ENCODE results near the gene SCARF1. TPM values are rescaled to one million over a fixed set of nuclear protein-coding genes. Genes with fewer than 3 reads are reported as not detected.
A peak's percentile ranks its signal among the peaks of the same experiment; 100 is the strongest.

Gene SCARF1
- total RNA-seq, 2 experiments from 2014 or later, result 4.5 to 5.3 TPM

DNA sequence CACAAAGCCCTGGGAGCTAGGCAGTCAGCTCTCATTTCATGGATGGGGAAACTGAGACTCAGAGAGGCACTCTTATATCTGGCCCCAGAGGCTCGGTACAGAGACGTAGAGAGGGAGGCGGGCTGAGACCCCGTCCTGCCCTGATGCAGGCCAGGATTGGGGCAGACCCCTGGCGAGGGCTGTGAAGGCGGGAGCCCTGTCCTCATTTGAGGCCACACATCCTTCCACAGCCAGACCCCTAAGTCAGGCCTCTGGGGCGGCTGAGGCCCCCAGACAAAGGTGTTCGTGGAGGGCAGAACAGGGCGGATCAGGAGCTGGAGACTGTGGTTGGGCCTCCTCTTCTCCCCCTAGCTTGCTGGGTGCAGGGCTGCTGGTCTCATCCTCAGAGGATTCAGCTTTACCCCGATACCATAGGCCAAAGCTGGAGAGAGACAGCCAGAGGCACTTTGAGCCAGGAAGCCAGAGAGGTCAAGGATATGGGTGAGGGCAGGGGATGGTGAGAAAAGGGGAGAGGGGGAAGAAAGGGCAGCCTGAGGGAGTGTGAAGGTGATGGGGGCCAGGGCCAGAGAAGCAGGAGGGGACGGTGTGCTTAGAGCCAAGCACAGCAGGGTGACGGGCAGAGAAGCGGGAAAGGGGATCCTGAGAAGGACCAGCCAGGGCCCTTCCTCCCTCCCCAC, 805 bp upstream of the SCARF1 start:
- DNase-seq (no peak), ATAC-seq (no peak)
- H3K4me1 Mint-ChIP-seq (ENCODE audit: low read depth), result peaks cover 46% of the 10 kb centered on the region
- peaks cover 7% of the 10 kb centered on the region for H3K36me3 Mint-ChIP-seq (ENCODE audit: low read depth)
- no peaks in the 10 kb centered on the region for H3K9me3 Mint-ChIP-seq (ENCODE audit: insufficient read depth)
- no peaks in the 10 kb centered on the region for H3K27me3 Mint-ChIP-seq (ENCODE audit: low read depth)
- H3K27ac Mint-ChIP-seq, result peak overlapping the region; percentile 14
- ChIA-PET CTCF (interaction anchor here (1.2 to 2.1 kb wide), 3 partner anchors 16 to 224 kb away, joined by 3 to 10 read pairs (median 3); no protein-coding TSS in a partner anchor), POLR2A (no interaction called here)
- H3K4me3 Mint-ChIP-seq, result no peak overlapping the region

GRCh38 chr17:1644493-1645206, 882 bp downstream of the SCARF1 start:
- Mint-ChIP-seq H3K27ac (peak overlapping the region; percentile 83), H3K36me3 (ENCODE audit: low read depth) (no peaks in the 10 kb centered on the region), H3K27me3 (ENCODE audit: low read depth) (no peaks in the 10 kb centered on the region), H3K4me3 (peak overlapping the region; percentile 73), H3K4me1 (ENCODE audit: low read depth) (peaks cover 35% of the 10 kb centered on the region), H3K9me3 (ENCODE audit: insufficient read depth) (no peaks in the 10 kb centered on the region)
- POLR2A ChIA-PET, result no interaction called here
- CTCF ChIA-PET, result interaction anchor here (1.2 to 2.1 kb wide), 3 partner anchors 14 to 226 kb away, joined by 3 to 10 read pairs (median 3); no protein-coding TSS in a partner anchor
- DNase-seq, result peak; percentile 57
- no peak for ATAC-seq

GRCh38 chr17:1643999-1644492, 1.5 kb downstream of the SCARF1 start:
- H3K36me3 Mint-ChIP-seq (ENCODE audit: low read depth), result no peaks in the 10 kb centered on the region
- CTCF ChIA-PET, result no interaction called here
- peak overlapping the region; percentile 83 for H3K27ac Mint-ChIP-seq
- H3K27me3 Mint-ChIP-seq (ENCODE audit: low read depth), result no peaks in the 10 kb centered on the region
- DNase-seq, result no peak
- peak overlapping the region; percentile 73 for H3K4me3 Mint-ChIP-seq
- no peaks in the 10 kb centered on the region for H3K9me3 Mint-ChIP-seq (ENCODE audit: insufficient read depth)
- POLR2A ChIA-PET, result no interaction called here
- peaks cover 35% of the 10 kb centered on the region for H3K4me1 Mint-ChIP-seq (ENCODE audit: low read depth)
- ATAC-seq, result peak; percentile 6

DNA sequence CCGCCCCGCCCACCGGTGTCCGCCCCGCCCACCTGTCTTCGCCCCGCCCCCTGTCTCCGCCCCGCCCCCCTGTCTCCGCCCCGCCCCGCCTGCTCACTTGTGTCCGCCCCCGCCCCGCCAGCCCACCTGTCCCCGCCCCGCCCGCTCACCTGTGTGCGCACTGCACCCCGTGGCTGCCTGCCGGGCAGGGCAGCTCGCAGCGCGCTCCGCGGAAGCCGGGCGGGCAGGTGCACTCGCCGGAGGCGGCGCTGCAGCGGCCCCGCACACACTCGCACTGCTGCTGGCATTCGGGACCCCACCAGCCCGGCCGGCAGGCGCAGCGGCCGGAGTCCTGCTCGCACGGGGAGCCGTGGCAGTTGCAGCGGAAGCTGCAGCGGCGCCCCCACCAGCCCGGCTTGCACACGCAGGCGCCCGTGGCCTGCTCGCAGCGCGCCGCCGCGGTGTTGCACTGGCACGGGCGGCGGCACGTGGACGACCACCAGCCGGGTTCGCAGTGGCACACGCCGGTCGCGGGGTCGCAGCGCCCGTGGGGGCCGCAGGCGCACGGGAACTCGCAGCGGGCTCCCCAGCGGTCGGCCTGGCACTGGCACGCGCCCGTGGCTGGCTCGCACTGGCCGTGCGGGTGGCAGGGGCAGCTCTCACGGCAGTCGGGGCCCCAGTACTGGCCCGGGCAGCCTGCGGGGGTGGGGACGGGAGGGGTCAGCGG, 2.1 kb downstream of the SCARF1 start:
- no peaks in the 10 kb centered on the region for H3K36me3 Mint-ChIP-seq (ENCODE audit: low read depth)
- ATAC-seq (peak; percentile 64), DNase-seq (peak; percentile 70)
- no peak overlapping the region for H3K27ac Mint-ChIP-seq
- H3K27me3 Mint-ChIP-seq (ENCODE audit: low read depth), result no peaks in the 10 kb centered on the region
- H3K4me3 Mint-ChIP-seq, result peak overlapping the region; percentile 73
- ChIA-PET POLR2A (no interaction called here), CTCF (no interaction called here)
- H3K4me1 Mint-ChIP-seq (ENCODE audit: low read depth), result peaks cover 35% of the 10 kb centered on the region
- no peaks in the 10 kb centered on the region for H3K9me3 Mint-ChIP-seq (ENCODE audit: insufficient read depth)

DNA sequence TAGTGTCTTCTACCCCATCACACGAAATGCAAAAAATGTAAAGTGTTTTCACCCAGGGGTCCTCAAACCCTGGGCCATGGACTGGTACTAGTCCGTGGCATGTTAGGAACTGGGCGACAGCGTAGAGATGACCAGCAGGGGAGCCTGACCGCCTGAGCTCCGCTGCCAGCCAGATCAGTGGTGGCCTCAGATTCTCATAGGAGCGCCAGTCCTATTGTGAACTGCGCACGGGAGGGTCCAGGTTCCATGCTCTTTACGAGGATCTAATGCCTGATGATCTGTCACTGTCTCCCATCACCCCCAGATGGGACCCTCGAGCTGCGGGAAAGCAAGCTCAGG, 4.5 kb downstream of the SCARF1 start:
- no peaks in the 10 kb centered on the region for H3K27me3 Mint-ChIP-seq (ENCODE audit: low read depth)
- no peak overlapping the region for H3K4me3 Mint-ChIP-seq
- H3K9me3 Mint-ChIP-seq (ENCODE audit: insufficient read depth), result no peaks in the 10 kb centered on the region
- ATAC-seq (no peak), DNase-seq (no peak)
- peaks cover 21% of the 10 kb centered on the region for H3K4me1 Mint-ChIP-seq (ENCODE audit: low read depth)
- H3K27ac Mint-ChIP-seq, result no peak overlapping the region
- ChIA-PET CTCF (interaction anchor here (1.0 kb wide), 1 partner anchor 67 kb away, joined by 3 read pairs; no protein-coding TSS in a partner anchor), POLR2A (no interaction called here)
- H3K36me3 Mint-ChIP-seq (ENCODE audit: low read depth), result no peaks in the 10 kb centered on the region

DNA sequence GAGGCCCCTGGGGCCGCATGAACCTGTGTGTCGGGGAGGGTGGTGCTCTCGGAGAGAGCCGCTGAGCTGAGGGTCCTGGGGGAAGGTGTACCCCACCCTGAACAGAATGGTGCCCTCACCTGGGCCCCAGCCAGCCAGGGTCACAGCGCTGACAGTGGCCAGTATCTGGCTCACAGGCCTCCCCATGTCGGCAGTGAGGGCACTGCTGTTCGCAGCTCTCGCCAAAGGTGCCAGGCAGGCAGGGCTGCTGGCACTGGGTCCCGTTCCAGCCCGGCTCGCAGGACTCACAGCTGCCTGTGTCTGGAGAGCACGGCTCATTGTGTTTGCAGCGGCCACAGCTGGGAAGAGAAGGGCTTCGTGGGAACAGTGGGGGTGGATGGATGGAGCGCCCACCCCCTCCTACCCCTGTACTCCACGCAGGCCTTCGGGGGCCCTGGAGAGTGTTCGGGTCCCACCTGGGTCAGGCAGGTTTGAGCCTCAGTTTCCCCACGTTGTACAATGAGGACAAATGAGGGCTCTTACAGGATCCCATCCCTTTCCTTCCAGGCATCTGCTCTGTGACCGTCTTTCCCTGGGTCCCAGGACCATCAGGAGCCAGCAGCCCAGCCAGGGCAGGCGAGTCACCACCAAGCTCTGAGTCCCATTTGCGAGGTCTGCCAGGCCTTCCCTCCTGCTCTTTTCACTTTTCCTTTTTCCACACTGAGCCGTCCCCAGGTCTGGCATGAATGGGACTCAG, 5.0 kb downstream of the SCARF1 start:
- H3K27me3 Mint-ChIP-seq (ENCODE audit: low read depth), result no peaks in the 10 kb centered on the region
- ChIA-PET CTCF (interaction anchor here (1.0 kb wide), 2 partner anchors 66 to 67 kb away, joined by 3 to 4 read pairs; no protein-coding TSS in a partner anchor), POLR2A (no interaction called here)
- H3K4me3 Mint-ChIP-seq, result no peak overlapping the region
- peaks cover 16% of the 10 kb centered on the region for H3K4me1 Mint-ChIP-seq (ENCODE audit: low read depth)
- H3K27ac Mint-ChIP-seq, result no peak overlapping the region
- H3K36me3 Mint-ChIP-seq (ENCODE audit: low read depth), result no peaks in the 10 kb centered on the region
- ATAC-seq (no peak), DNase-seq (no peak)
- H3K9me3 Mint-ChIP-seq (ENCODE audit: insufficient read depth), result no peaks in the 10 kb centered on the region

DNA sequence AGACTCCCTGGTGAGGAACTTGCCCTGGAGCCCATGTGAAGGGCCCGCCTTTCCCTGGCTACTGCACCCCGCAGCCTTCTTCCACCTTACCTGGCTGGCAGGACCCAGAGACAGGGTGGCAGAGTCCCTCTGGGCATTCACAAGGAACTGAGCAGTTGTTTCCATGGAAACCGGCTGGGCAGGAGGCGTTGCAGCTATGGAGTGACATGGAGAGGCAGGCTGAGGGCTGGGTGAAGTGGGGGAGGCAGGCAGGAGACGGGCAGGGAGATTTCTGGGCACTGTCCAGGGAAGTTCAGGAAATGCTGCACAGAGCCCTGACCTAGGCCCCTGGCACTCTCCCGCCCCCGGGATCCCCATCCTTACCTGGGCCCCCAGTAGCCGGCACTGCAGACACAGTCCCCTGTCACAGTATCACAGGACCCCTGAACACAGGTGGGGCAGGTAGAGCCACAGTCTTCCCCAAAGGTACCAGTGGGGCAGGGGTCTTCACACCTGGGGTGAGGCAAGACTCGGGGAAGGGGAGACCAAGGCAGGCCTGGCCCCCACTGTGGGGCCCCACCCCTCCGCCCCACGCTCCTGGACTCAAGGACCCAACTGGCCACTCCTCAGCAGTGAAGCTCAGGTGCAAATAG, 5.9 kb downstream of the SCARF1 start:
- Mint-ChIP-seq H3K27ac (no peak overlapping the region), H3K4me1 (ENCODE audit: low read depth) (peaks cover 8% of the 10 kb centered on the region), H3K36me3 (ENCODE audit: low read depth) (no peaks in the 10 kb centered on the region), H3K27me3 (ENCODE audit: low read depth) (no peaks in the 10 kb centered on the region), H3K4me3 (no peak overlapping the region), H3K9me3 (ENCODE audit: insufficient read depth) (no peaks in the 10 kb centered on the region)
- CTCF ChIA-PET, result interaction anchor here (1.0 to 1.8 kb wide), 2 partner anchors 10 to 65 kb away, joined by 4 to 9 read pairs; no protein-coding TSS in a partner anchor
- POLR2A ChIA-PET, result interaction anchor here (0.6 kb wide), 1 partner anchor 10 kb away, joined by 3 read pairs; no protein-coding TSS in a partner anchor
- ATAC-seq (no peak), DNase-seq (no peak)

DNA sequence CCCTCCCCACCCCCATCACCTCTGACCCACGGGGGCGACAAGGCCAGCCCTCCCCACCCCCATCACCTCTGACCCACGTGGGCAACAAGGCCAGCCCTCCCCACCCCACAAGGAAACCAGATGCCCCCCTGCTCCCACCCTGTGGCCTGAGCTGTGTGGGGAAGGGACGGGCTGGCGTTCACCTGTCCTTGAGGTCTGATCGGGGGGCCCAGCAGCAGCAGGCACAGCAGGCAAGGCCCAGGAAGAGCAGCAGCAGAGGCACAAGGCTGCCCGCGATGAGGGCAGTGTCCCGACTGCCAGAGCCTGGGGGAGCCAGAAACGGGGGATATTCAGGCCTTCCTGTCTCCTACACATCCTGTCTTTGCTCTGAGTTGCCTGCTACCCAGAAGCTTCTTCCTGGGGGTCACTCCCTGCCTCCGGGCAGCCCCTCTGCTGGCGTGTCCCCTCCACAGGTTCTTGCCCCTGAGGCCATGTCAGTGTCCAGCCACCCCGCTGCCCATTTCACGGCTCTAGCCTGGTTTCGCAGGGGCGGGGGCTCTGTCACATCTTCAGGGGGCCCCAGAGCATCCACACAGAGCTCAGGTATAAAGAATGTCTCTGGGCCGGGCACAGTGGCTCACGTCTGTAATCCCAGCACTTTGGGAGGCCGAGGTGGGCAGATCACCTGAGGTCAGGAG, 6.8 kb downstream of the SCARF1 start:
- ATAC-seq (no peak), DNase-seq (no peak)
- Mint-ChIP-seq H3K27me3 (ENCODE audit: low read depth) (no peaks in the 10 kb centered on the region), H3K36me3 (ENCODE audit: low read depth) (no peaks in the 10 kb centered on the region), H3K27ac (no peak overlapping the region), H3K4me1 (ENCODE audit: low read depth) (no peaks in the 10 kb centered on the region), H3K9me3 (ENCODE audit: insufficient read depth) (no peaks in the 10 kb centered on the region), H3K4me3 (no peak overlapping the region)
- ChIA-PET POLR2A (interaction anchor here (0.6 kb wide), 1 partner anchor 9 kb away, joined by 3 read pairs; no protein-coding TSS in a partner anchor), CTCF (interaction anchor here (0.8 to 3.2 kb wide), 4 partner anchors 9 to 274 kb away, joined by 3 to 9 read pairs (median 6); no protein-coding TSS in a partner anchor)

DNA sequence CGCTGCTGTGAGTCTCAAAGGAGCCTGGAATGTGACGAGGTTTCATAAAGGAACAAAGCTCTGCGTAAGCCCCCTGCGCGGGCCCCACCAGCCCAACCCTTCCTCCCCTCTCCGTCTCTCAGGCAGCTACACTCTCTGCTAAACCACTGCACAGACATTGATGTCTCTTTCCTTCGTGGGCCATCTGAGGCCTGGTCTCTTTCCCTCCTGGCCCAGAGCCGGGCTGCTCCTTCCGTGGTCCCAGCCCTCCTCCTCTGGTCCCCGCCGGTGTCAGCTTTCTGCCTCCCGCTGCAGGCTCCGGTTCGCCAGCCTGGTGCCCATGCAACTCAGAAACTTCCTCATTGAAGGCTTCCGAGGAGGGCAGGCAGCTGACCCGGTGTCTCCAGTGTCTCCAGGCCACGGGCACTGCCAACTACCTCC, 7.4 kb downstream of the SCARF1 start:
- Mint-ChIP-seq H3K4me1 (ENCODE audit: low read depth) (no peaks in the 10 kb centered on the region), H3K4me3 (no peak overlapping the region), H3K27me3 (ENCODE audit: low read depth) (no peaks in the 10 kb centered on the region), H3K9me3 (ENCODE audit: insufficient read depth) (no peaks in the 10 kb centered on the region), H3K36me3 (ENCODE audit: low read depth) (no peaks in the 10 kb centered on the region), H3K27ac (no peak overlapping the region)
- ATAC-seq (no peak), DNase-seq (no peak)
- ChIA-PET CTCF (interaction anchor here (1.2 to 3.2 kb wide), 3 partner anchors 8 to 273 kb away, joined by 3 to 9 read pairs (median 9); no protein-coding TSS in a partner anchor), POLR2A (no interaction called here)

DNA sequence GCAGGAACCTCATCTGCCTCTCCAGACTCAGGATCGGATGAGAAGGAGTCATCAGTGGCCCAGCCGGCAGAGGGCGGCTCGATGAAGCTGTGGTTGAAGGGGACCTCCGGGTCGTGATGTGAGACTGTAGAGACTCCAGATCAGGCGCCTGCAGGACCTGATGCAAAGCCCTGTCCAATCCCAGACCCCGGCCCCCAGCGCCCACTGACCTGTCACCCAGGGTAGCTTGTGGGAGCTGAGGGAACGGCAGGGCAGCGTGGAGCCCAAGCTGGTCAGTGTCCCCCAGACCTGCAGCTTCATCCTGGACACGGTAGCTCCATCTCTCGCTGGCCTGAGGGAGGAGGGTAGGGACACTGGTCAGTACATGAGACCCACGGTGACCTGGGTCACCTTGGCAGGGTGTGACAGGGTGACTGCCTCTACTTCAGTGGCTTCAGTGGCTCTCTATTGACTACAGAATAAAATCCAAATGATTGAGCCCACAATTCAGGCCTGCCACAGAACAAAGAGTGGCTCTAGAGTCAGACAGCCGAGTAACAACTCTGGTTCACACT, 8.7 kb downstream of the SCARF1 start:
- no peak overlapping the region for H3K27ac Mint-ChIP-seq
- no peak overlapping the region for H3K4me3 Mint-ChIP-seq
- no peaks in the 10 kb centered on the region for H3K9me3 Mint-ChIP-seq (ENCODE audit: insufficient read depth)
- ATAC-seq, result no peak
- no peaks in the 10 kb centered on the region for H3K27me3 Mint-ChIP-seq (ENCODE audit: low read depth)
- H3K4me1 Mint-ChIP-seq (ENCODE audit: low read depth), result no peaks in the 10 kb centered on the region
- no peaks in the 10 kb centered on the region for H3K36me3 Mint-ChIP-seq (ENCODE audit: low read depth)
- DNase-seq, result no peak
- CTCF ChIA-PET, result interaction anchor here (1.0 to 3.2 kb wide), 3 partner anchors 12 to 66 kb away, joined by 3 to 9 read pairs (median 3); no protein-coding TSS in a partner anchor
- POLR2A ChIA-PET, result no interaction called here
